DOHH2 (cell line): ENCODE measurements around the gene ENO2.

ENCODE experiments used
- H3F3A ChIP-seq: fragments of 200-600 bp; sonication (generic), shearing (Covaris generic); 2 replicates; pipeline ENCODE4 v1.6.0; 2016; ENCODE audit warnings: antibody characterized with exemption, mild to moderate bottlenecking; ENCODE audit not compliant: control insufficient read depth, insufficient read depth
- H3K27ac ChIP-seq: fragments of 200-600 bp; sonication (generic); 2 replicates; pipeline ENCODE4 v1.5.1; 2014; ENCODE audit warnings: low read depth, mild to moderate bottlenecking, low read length, moderate library complexity
- H3K27me3 ChIP-seq: fragments of 200-600 bp; sonication (generic); 2 replicates; pipeline ENCODE4 v1.6.1; 2014; ENCODE audit warnings: mild to moderate bottlenecking, low read length, mixed read lengths; ENCODE audit not compliant: control insufficient read depth
- H3K36me3 ChIP-seq: fragments of 200-600 bp; sonication (generic); 2 replicates; pipeline ENCODE4 v1.6.1; 2014; ENCODE audit warnings: mild to moderate bottlenecking, low read length, moderate library complexity, mixed read lengths; ENCODE audit not compliant: control insufficient read depth
- H3K4me1 ChIP-seq: fragments of 200-600 bp; sonication (generic); 2 replicates; pipeline ENCODE4 v1.6.1; 2014; ENCODE audit warnings: mild to moderate bottlenecking, low read length, mixed read lengths; ENCODE audit not compliant: control insufficient read depth
- H3K4me2 ChIP-seq: fragments of 200-600 bp; sonication (generic); 2 replicates; pipeline ENCODE4 v1.6.0; 2014; ENCODE audit warnings: mild to moderate bottlenecking, low read length, moderate library complexity
- H3K4me3 ChIP-seq: fragments of 200-600 bp; sonication (generic); 2 replicates; pipeline ENCODE4 v1.5.1; 2014; ENCODE audit warnings: mild to moderate bottlenecking, low read length, mixed read lengths
- H3K79me2 ChIP-seq: fragments of 200-600 bp; sonication (generic); 2 replicates; pipeline ENCODE4 v1.6.1; 2014; ENCODE audit warnings: mild to moderate bottlenecking, low read length, mixed read lengths; ENCODE audit not compliant: control insufficient read depth
- H3K9me2 ChIP-seq: fragments of 200-600 bp; sonication (generic); replicated peaks from 2 replicates; pipeline ENCODE4 v1.6.1; 2014; ENCODE audit warnings: mild to moderate bottlenecking, low read length, mixed read lengths; ENCODE audit not compliant: control insufficient read depth
- H3K9me3 ChIP-seq: fragments of 200-600 bp; sonication (generic); 2 replicates; pipeline ENCODE4 v1.6.1; 2014; ENCODE audit warnings: antibody characterized with exemption, low read length, mixed read lengths; ENCODE audit not compliant: control insufficient read depth, insufficient read depth
- H4K20me1 ChIP-seq: fragments of 200-600 bp; sonication (generic); 2 replicates; pipeline ENCODE4 v1.6.0; 2014; ENCODE audit warnings: low read depth, mild to moderate bottlenecking, antibody characterized with exemption, low read length, moderate library complexity; ENCODE audit not compliant: control insufficient read depth, insufficient read depth
- CTCF ChIP-seq: fragments of 200-600 bp; sonication (generic); IDR thresholded peaks from one replicate; pipeline ENCODE4 v1.5.1; 2014; ENCODE audit warnings: antibody characterized with exemption, mild to moderate bottlenecking, low read depth, low read length; ENCODE audit not compliant: poor library complexity, severe bottlenecking
- EZH2phosphoT487 ChIP-seq: fragments of 200-600 bp; sonication (generic); IDR thresholded peaks from 2 replicates; pipeline ENCODE4 v1.6.1; 2017; ENCODE audit warnings: borderline replicate concordance, mild to moderate bottlenecking, antibody characterized with exemption, low read length, moderate library complexity, mixed read lengths

Gene ENO2

GRCh38 chr12:6914947-6915788, 788 bp downstream of the ENO2 start:
- no peaks in the 10 kb centered on the region for H3F3A ChIP-seq
- no peaks in the 10 kb centered on the region for H3K9me2 ChIP-seq
- H3K27ac ChIP-seq: no peak overlapping the region
- TF ChIP-seq CTCF (no peak), EZH2phosphoT487 (peak; percentile 94)
- H3K27me3 ChIP-seq: peaks cover 66% of the 10 kb centered on the region
- no peaks in the 10 kb centered on the region for H3K79me2 ChIP-seq
- no peaks in the 10 kb centered on the region for H4K20me1 ChIP-seq
- H3K36me3 ChIP-seq: no peaks in the 10 kb centered on the region
- no peaks in the 10 kb centered on the region for H3K9me3 ChIP-seq
- H3K4me3 ChIP-seq: peak overlapping the region; percentile 65
- H3K4me1 ChIP-seq: peaks cover 18% of the 10 kb centered on the region
- peak overlapping the region; percentile 72 for H3K4me2 ChIP-seq

- no peak overlapping the region for H3K27ac ChIP-seq
- no peaks in the 10 kb centered on the region for H4K20me1 ChIP-seq
- peaks cover 18% of the 10 kb centered on the region for H3K4me1 ChIP-seq
- no peaks in the 10 kb centered on the region for H3K79me2 ChIP-seq
- H3F3A ChIP-seq: no peaks in the 10 kb centered on the region
- no peak for TF ChIP-seq EZH2phosphoT487
- no peak for TF ChIP-seq CTCF
- H3K4me3 ChIP-seq: no peak overlapping the region
- H3K9me2 ChIP-seq: no peaks in the 10 kb centered on the region
- H3K27me3 ChIP-seq: peaks cover 66% of the 10 kb centered on the region
- no peak overlapping the region for H3K4me2 ChIP-seq
- no peaks in the 10 kb centered on the region for H3K36me3 ChIP-seq
- H3K9me3 ChIP-seq: no peaks in the 10 kb centered on the region
These were observed 1.5 kb downstream of the ENO2 start for GRCh38 chr12:6915789-6916285.

- peaks cover 22% of the 10 kb centered on the region for H3K4me1 ChIP-seq
- no peak overlapping the region for H3K27ac ChIP-seq
- no peaks in the 10 kb centered on the region for H4K20me1 ChIP-seq
- no peaks in the 10 kb centered on the region for H3K36me3 ChIP-seq
- H3K9me3 ChIP-seq: no peaks in the 10 kb centered on the region
- TF ChIP-seq EZH2phosphoT487 (no peak), CTCF (no peak)
- no peaks in the 10 kb centered on the region for H3K9me2 ChIP-seq
- H3K27me3 ChIP-seq: peaks cover 66% of the 10 kb centered on the region
- no peak overlapping the region for H3K4me3 ChIP-seq
- no peaks in the 10 kb centered on the region for H3K79me2 ChIP-seq
- no peak overlapping the region for H3K4me2 ChIP-seq
- H3F3A ChIP-seq: no peaks in the 10 kb centered on the region; the same call in 1 of the 2 replicates
These were observed 2.2 kb downstream of the ENO2 start for GRCh38 chr12:6916426-6917200.
